ENCODE data around the gene PRDM16.

PRDM16 gene

DNA sequence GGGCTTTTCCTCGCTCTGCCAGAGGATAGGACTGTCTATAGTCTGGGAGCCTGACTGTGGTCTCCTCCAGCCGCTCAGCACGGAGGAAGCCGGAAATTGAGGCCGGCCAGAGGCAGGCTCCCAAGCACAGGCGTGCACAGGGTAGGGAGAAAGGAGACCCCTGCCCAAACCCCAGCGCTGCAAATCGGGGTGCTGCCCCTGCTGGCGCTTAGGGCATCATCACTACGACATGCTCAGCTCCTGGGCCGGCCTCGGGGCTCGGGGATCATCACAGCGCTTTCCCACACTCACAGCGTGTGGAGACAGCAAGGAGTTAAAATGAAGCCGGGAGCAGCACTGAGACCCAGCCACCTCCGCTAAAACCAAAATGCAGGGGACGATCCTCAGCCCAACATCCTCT is 322.7 kb downstream of the PRDM16 start:
- TF ChIP-seq, protein P1, sequence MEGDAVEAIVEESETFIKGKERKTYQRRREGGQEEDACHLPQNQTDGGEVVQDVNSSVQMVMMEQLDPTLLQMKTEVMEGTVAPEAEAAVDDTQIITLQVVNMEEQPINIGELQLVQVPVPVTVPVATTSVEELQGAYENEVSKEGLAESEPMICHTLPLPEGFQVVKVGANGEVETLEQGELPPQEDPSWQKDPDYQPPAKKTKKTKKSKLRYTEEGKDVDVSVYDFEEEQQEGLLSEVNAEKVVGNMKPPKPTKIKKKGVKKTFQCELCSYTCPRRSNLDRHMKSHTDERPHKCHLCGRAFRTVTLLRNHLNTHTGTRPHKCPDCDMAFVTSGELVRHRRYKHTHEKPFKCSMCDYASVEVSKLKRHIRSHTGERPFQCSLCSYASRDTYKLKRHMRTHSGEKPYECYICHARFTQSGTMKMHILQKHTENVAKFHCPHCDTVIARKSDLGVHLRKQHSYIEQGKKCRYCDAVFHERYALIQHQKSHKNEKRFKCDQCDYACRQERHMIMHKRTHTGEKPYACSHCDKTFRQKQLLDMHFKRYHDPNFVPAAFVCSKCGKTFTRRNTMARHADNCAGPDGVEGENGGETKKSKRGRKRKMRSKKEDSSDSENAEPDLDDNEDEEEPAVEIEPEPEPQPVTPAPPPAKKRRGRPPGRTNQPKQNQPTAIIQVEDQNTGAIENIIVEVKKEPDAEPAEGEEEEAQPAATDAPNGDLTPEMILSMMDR (IDR thresholded peaks at IDR 0.05; ENCODE audit: low read depth, low read length, missing control alignments), result no peak
- DNase-seq (ENCODE audit: low read depth), result no peak
- no peak overlapping the region for H3K4me3 ChIP-seq (ENCODE audit: low read depth, low read length)

DNA sequence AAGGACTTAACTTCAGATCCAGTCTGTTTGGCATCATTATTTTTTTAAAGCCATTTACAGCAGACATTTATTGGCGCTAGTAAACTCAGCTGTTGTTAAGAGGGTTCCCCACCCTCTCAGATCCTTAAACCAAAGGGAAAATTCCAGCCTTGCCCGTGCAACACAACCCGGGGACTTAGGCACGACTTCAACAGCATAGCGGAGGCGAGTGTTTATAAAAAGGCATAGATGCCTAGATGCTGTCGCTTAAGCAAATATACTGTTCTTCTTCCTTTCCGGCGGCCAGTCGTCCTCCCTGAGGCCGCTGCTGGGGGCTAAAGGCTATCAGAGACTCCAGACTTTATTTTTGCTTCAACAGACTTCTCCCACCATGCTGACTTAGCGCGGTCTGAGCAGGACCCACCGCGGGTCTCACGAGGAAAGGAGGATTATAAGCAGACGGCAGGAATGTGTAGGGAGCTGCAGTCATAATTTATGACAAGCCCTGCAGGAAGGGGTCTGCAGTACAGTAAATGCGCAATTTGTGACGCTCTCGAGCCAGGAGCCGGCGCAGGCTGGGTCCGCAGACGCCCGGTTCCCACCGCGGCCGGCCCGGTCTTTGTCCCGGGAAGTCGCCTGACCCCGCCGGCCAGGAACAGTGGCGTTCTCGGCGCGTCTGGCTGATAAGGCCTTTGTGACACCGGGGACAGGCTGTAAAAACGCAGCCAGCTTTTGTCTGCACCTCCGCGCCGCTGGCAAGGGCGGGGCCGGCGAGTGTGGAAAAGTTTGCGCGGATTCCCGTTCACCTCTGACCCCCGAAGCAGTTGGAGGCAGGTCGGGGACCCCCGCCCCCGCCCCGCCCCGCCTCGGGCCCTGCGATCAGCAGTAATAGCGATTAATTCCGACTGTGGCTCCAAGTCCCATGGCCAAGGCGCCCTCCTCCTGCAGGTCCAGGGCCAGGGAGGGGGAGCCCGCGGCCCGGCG is 324.3 kb downstream of the PRDM16 start:
- TF ChIP-seq, protein P1 (IDR thresholded peaks at IDR 0.05; ENCODE audit: low read depth, low read length, missing control alignments), result no peak
- DNase-seq (ENCODE audit: low read depth), result no peak
- no peak overlapping the region for H3K4me3 ChIP-seq (ENCODE audit: low read depth, low read length)

DNA sequence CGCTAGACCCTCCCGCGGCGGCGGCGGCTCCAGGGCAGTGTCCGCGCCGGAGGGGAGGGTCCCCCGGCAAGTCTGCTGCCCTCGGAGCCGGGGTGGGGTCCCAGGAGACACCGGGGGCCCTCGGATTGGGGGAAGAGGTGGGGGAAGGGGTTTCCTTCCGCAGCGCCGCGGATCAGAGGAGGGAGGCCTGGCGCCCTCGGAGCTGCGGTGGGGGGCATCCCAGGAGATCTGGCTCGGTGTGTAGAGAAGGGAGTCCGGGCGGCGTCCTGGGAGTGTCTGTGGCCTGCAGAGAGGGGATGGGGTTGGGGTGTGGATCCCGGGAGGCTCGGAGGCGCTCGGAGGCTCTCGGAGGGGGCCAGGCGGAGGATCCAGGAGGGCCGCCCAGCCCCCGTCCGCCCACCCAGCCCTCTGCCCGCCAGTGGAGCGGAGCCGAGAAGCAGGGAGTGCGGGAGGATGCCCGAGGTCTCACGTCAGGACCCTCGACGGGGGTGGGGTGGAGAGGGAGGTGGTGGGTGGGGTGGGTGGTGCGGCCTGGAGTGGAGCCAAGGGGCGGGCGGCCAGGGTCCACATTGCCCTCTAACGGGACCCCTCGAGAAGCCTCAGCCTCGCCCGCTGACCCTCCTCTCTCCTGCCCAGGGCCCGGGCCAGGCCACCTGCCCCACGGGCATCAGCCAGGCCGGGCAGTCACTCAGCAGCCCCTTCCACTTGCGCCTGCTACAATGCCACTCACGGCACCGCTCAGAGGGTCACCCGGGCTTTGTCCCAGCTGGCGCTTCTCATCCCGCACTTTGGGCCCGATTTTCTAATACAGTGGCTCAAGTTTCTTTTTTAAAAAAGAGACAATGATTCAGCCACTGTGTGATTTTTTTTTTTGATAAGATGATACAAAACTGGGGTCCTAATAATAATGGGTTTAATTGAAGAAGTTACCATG is 325.3 kb downstream of the PRDM16 start:
- TF ChIP-seq, protein P1 (IDR thresholded peaks at IDR 0.05; ENCODE audit: low read depth, low read length, missing control alignments), result no peak
- DNase-seq (ENCODE audit: low read depth), result no peak
- no peak overlapping the region for H3K4me3 ChIP-seq (ENCODE audit: low read depth, low read length)

DNA sequence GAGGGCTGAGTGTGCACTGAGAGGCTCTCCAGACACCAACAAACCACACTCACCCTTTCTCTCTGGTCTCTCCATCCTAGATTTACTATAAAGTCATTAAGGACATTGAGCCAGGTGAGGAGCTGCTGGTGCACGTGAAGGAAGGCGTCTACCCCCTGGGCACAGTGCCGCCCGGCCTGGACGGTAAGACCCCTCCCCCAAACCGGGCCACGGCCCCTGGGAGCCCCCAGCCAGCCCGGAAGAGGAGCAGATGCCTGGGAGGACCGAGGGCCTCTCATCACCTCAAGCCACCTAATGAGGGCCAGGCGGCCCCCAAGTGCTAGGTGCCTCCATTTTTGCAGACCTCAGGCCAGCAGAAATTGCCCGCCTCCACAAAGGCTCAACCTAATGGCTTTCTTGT is 327.4 kb downstream of the PRDM16 start:
- TF ChIP-seq, protein P1 (IDR thresholded peaks at IDR 0.05; ENCODE audit: low read depth, low read length, missing control alignments), result no peak
- DNase-seq (ENCODE audit: low read depth), result no peak
- no peak overlapping the region for H3K4me3 ChIP-seq (ENCODE audit: low read depth, low read length)

DNA sequence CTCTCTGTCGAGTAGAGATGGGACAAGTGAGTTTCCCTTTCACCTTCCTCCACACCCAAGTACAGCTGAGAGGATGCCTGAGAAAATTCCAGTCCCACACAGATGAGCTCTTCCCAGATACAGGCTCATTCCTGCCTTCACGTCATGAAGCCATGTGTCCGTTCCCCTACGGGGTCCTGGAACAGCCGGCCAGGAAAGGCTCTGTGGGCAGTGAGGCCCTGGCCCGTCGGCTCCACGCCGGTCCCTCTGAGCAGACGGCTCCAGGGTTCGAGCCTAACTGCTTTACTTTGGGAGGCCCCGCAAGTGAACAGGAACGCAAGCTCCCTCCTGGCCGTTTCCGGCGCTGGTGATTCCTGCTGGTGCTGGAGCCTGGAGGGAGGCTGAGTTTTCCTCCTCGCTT is 328.3 kb downstream of the PRDM16 start:
- DNase-seq (ENCODE audit: low read depth), result no peak
- TF ChIP-seq, protein P1 (IDR thresholded peaks at IDR 0.05; ENCODE audit: low read depth, low read length, missing control alignments), result no peak
- no peak overlapping the region for H3K4me3 ChIP-seq (ENCODE audit: low read depth, low read length)

DNA sequence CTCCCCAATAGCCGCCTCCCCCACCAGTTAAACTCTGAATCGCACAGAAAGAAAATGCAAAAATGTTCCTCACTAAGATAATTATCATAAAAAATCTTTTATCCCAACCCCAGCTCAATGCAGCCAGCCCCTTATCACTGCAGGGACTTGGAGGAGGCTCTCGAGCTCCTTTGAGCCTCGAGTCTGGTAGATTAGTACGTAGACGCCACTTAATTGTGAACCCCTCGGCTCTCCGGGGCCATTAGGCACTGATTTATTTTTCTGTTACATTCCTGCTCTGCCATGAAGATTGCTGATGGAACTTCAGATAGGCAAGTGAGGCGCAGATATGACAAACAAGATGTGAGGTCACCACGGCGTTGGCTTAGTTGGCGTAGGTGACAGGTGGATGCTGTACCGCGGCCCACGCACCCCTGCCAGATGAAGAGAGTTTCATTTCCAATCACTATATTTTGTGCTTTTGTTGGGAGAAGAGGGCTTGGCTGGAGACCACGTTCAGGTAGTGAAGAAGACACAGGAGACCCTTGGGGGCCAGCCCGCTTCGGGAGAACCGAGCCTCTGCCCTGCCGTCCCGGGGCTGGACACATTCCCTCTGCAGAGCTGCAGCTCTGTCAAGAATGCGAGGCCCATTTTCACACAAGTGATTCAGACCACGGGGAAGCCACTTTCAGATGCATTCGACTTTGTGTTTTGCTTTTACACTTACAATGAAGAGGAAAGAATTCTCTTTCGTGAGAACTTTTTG is 329.6 kb downstream of the PRDM16 start:
- TF ChIP-seq, protein P1 (IDR thresholded peaks at IDR 0.05; ENCODE audit: low read depth, low read length, missing control alignments), result no peak
- DNase-seq (ENCODE audit: low read depth), result no peak
- H3K4me3 ChIP-seq (ENCODE audit: low read depth, low read length), result no peak overlapping the region
